Lower lobe of right lung (tissue), 2 donors: ENCODE measurements around the gene GEMIN5. TPM values are rescaled to one million over a fixed set of nuclear protein-coding genes. Genes with fewer than 3 reads are reported as not detected.

ENCODE experiments used
- ATAC-seq, 2 donors: fragments of 200-7000 bp; cut with Tn5 transposase; one replicate each; pipeline ENCODE4 v1.9.1; 2020 to 2022; ENCODE audit warnings: mild to moderate bottlenecking in 2 of 2, moderate library complexity in 2 of 2
- DNase-seq: peaks from one replicate; pipeline ENCODE4 v3.0.0-alpha.2; 2020
- H3K27ac ChIP-seq: fragments of 200-600 bp; one replicate; pipeline ENCODE4 v1.8.0; 2022
- H3K27me3 ChIP-seq: fragments of 200-600 bp; one replicate; pipeline ENCODE4 v1.8.0; 2022; ENCODE audit warnings: low read depth
- H3K36me3 ChIP-seq: fragments of 200-600 bp; one replicate; pipeline ENCODE4 v1.8.0; 2022; ENCODE audit warnings: mild to moderate bottlenecking
- H3K4me1 ChIP-seq: fragments of 200-600 bp; one replicate; pipeline ENCODE4 v1.8.0; 2022
- H3K4me3 ChIP-seq: fragments of 200-600 bp; one replicate; pipeline ENCODE4 v1.8.0; 2022; ENCODE audit warnings: mild to moderate bottlenecking
- H3K9me3 ChIP-seq: fragments of 200-600 bp; one replicate; pipeline ENCODE4 v1.8.0; 2022
- intact Hi-C: fragments of 100-400 bp; cut with DNase I; formaldehyde crosslinking; loops from one replicate; pipeline ENCODE4 v1.11.0; 2022
- total RNA-seq: library from RNA; stranded (reverse); fragmentation: NEBNext Ultra II Directional; extraction: Animal tissue kit (Norgen Biotek cat#: 25700); gene quantifications from one replicate; pipeline ENCODE4 v1.2.1, GENCODE V29; 2021
- TF ChIP-seq, protein P1 (sequence below): fragments of 200-600 bp; IDR thresholded peaks from one replicate; pipeline ENCODE4 v1.8.0; 2022; ENCODE audit warnings: antibody characterized with exemption, mild to moderate bottlenecking
- donor health status: DM: no; HTN: yes; CAD: no; lungs with severe emphysema.

Gene GEMIN5
- total RNA-seq, 1 donor from 2014 or later = 13.4 TPM

DNA sequence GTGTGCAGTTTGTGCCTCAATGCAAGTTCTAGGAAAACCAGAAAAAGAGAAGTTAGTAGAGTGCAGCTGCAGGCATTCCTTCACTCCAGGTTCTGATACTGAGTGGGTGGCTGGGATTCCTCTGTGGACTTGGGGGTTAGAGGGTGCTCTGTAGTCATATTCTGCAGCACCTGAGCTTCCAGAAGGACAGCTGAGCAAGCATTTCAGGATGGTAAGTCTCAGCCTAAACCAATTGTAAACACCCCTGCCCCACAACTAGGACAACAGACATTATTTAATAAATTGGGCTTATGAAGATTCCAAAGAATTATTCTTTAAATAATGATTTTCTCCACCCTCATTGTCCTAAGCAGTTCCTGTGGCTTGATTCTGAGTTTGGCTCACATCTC is 96.7 kb downstream of the GEMIN5 start:
- H3K4me3 ChIP-seq = no peak overlapping the region
- no peaks in the 10 kb centered on the region for H3K9me3 ChIP-seq
- ATAC-seq (no peak), DNase-seq (no peak)
- no peak overlapping the region for H3K27ac ChIP-seq
- H3K36me3 ChIP-seq = peaks cover 36% of the 10 kb centered on the region
- intact Hi-C loops = no loop called here
- no peaks in the 10 kb centered on the region for H3K27me3 ChIP-seq
- peaks cover 38% of the 10 kb centered on the region for H3K4me1 ChIP-seq
- TF ChIP-seq, protein P1, sequence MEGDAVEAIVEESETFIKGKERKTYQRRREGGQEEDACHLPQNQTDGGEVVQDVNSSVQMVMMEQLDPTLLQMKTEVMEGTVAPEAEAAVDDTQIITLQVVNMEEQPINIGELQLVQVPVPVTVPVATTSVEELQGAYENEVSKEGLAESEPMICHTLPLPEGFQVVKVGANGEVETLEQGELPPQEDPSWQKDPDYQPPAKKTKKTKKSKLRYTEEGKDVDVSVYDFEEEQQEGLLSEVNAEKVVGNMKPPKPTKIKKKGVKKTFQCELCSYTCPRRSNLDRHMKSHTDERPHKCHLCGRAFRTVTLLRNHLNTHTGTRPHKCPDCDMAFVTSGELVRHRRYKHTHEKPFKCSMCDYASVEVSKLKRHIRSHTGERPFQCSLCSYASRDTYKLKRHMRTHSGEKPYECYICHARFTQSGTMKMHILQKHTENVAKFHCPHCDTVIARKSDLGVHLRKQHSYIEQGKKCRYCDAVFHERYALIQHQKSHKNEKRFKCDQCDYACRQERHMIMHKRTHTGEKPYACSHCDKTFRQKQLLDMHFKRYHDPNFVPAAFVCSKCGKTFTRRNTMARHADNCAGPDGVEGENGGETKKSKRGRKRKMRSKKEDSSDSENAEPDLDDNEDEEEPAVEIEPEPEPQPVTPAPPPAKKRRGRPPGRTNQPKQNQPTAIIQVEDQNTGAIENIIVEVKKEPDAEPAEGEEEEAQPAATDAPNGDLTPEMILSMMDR = no peak

DNA sequence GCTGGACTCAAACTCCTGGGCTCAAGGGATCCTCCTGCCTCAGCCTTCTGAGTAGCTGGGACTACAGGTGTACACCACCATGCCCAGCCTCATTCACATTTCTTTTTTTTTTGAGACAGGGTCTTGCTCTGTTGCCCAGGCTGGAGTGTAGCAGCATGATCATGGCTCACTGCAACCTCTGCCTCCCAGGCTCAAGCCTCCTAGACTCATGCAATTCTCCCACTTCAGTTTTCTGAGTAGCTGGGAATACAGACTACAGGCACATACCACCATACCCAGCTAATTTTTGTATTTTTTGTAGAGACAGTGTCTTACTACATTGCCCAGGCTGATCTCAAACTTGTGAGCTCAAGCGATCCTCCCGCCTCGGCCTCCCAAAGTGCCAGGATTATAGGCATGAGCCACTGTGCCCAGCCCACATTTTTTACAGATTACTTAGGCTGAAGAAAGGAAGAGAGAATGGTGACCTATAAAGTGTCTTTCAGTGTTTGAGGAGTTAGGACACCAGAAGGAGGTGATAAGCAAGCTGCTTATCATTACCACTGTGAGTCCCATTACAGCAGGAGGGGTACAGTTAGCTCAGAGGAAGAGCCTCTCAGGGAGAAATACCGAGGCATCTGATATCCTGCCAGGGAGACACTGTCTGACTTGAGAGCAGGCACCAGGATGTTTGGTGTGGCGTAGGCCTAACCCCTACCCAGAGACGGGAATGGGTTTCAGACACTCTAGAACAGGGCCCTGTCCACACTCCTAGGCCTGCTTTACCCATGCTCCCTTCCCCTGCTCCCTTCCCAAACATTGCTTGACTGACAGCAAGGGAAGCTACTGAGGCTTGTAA is 97.4 kb downstream of the GEMIN5 start:
- Histone ChIP-seq H3K4me1 (peaks cover 41% of the 10 kb centered on the region), H3K9me3 (no peaks in the 10 kb centered on the region), H3K4me3 (no peak overlapping the region), H3K36me3 (peaks cover 36% of the 10 kb centered on the region), H3K27ac (no peak overlapping the region), H3K27me3 (no peaks in the 10 kb centered on the region)
- ATAC-seq = peak in 1 of 2 donors; percentile 39
- intact Hi-C loops = no loop called here
- TF ChIP-seq, protein P1 = no peak
- no peak for DNase-seq

Other genes with a start within 250 kb of the GEMIN5 start
- gene LARP1, start 182.8 kb downstream of the GEMIN5 start, total RNA-seq = 143 TPM
- gene FAXDC2, start 87.6 kb downstream of the GEMIN5 start, total RNA-seq = 72.7 TPM
- 106 TPM for gene CNOT8, start 79.6 kb downstream of the GEMIN5 start, total RNA-seq
- 31.2 TPM for gene MRPL22, start 2.9 kb upstream of the GEMIN5 start, total RNA-seq
- not detected for gene KIF4B, start 75.5 kb upstream of the GEMIN5 start, total RNA-seq